NCI-H1048 (cell line): ENCODE results near the gene UVRAG.
"Not testable (repeated sequence)": the region's sequence is repeated elsewhere in the genome, so short reads cannot be mapped to it uniquely, and the experiment has no call there.

Source experiments
- DNase-seq: peaks from one replicate; lab custom pipeline; 2025; lab: John Stamatoyannopoulos, UW

UVRAG gene

GRCh38 chr11:75924966-75925784 is 110.2 kb downstream of the UVRAG start:
- DNase-seq, result no peak

DNA sequence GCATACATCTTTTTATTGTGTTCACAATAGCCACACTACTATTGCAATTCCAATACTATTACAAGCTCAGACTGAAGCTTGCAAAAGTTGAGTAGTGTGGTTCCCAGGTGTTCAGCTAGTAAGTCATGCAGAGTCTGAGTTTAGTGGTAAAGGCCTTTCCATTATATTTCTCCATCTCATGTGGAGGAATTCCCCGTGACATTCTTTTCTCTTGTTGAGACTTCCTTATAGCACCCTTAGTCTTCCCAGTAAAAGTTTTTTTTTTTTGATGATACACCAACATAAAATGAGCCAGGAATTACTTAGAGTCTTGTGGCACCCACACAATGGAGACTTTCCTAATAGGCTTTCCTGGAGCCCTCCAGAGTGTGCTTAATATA is 110.8 kb downstream of the UVRAG start:
- DNase-seq, result no peak

- DNase-seq, result no peak
These were observed 114.7 kb downstream of the UVRAG start for GRCh38 chr11:75929706-75930105.

DNA sequence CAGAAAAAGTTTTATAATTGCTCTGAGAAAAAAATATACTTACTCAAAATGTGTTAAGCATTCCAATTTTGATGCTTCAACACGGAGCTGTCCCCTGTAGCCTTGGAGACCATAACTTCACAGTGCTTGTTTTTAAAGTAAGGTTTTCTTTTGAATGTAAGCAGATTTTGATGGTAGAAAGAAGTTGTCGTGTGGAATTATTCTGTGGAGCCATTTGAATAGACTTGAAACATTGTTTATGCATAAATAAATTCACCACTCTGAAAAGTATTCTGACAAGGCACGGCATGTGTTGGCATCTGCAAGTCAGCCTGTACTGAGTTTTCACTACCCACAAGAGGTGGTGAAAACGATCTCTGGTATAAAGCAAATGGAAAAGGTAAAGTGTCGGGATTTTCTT is 115.5 kb downstream of the UVRAG start:
- no peak for DNase-seq

- DNase-seq, result no peak
These were observed 116.1 kb downstream of the UVRAG start for GRCh38 chr11:75931124-75931523.

DNA sequence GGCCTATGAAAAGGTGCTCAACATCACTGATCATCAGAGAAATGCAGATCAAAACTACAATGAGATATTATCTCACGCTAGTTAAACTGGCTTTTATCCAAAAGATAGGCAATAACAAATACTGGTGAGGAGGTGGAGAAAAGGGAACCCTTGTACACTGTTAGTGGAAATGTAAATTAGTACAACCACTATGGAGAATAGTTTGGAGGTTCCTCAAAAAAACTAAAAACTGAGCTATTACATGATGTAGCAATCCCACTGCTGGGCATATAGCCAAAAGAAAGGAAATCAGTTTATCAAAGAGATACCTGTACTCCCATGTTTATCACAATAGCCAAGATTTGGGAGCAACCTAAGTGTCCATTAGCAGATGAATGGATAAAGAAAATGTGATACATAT is 118.7 kb downstream of the UVRAG start:
- not testable (repeated sequence) for DNase-seq

GRCh38 chr11:75934851-75935250 is 119.8 kb downstream of the UVRAG start:
- DNase-seq, result no peak

DNA sequence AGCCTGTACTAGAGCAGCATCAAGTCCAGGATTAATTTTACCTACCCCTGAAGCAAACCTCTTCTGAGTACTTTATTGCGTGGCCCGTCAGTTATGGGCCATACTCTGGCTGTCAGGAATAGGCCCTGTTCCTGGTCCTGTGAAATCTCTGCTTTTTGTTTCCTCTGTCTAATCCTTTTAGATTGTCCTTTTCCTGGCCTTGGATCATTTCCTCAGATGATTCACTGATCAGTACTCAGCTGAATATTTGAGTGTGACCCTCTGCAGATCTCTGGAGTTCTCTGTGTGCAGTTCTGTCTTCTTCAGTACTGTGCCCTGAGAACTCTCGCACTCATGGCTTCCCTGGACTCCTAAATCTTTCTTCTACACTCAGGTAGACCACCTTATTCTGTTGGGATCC is 123.5 kb downstream of the UVRAG start:
- no peak for DNase-seq

DNA sequence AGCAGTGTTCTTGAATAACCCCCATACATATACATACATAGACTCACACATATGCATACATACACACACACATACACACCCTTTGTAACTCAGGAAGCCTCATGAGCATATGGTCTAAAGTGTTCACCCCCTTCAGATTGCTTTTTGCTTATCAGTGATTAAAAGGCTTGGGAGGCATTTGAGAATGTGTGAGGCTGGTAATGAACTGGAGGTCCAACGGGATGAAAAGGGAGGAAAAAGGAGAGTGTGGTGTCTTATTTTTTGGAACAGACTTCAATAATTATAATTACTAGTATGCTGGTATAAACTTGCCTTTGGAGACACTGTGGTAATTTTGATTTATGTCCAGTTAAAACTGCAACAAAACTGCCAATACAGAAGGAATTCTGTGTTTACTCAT is 124.5 kb downstream of the UVRAG start:
- DNase-seq, result no peak

- DNase-seq, result no peak
These were observed 125.0 kb downstream of the UVRAG start for GRCh38 chr11:75939992-75940391.

GRCh38 chr11:75940911-75941310 is 125.9 kb downstream of the UVRAG start:
- DNase-seq, result no peak

- DNase-seq, result no peak
These were observed 129.5 kb downstream of the UVRAG start for GRCh38 chr11:75944515-75944914.

- DNase-seq, result no peak
These were observed 130.4 kb downstream of the UVRAG start for GRCh38 chr11:75945446-75945845.

- no peak for DNase-seq
These were observed 130.9 kb downstream of the UVRAG start for GRCh38 chr11:75945947-75946346.

GRCh38 chr11:75946531-75947530 is 131.8 kb downstream of the UVRAG start:
- DNase-seq, result no peak

GRCh38 chr11:75949023-75949672 is 134.1 kb downstream of the UVRAG start:
- no peak for DNase-seq

- DNase-seq, result no peak
These were observed 135.1 kb downstream of the UVRAG start for GRCh38 chr11:75950141-75950540.

DNA sequence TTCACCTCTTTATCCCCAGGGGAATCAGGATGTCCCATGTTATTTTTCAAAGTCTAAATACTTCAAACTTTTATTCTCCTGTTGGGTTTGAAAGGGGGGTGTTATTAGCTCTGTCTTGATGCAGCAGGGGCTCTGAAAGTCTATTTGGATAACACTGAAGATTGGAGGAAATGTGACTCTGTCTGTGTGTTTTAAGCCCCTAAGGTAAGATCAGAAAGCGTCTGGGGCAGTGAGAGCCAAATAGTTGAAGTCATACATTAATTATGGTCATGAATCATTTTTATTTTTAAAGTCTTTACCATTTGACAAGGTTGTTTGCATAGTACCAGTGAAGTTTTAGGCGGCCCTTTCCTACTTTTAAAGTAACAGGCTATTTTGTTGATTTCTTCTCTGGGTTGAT is 139.0 kb downstream of the UVRAG start:
- DNase-seq, result no peak

DNA sequence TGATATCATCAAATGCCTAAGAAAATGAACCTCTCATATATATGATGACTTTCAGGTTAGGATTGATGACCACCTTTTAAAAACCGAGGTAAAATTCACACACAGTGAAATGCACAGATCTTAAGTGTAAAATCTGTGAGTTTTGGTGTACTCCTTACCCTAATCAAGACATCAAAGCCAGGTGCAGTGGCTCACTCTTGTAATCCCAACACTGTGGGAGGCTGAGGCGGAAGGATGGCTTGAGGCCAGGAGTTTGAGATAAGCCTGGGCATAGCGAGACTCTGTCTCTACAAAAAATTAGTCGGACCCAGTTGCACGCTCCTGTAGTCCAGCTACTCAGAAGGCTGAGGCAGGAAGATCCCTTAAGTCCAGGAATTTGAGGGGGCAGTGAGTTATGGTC is 140.4 kb downstream of the UVRAG start:
- DNase-seq, result no peak

GRCh38 chr11:75959540-75959939 is 144.5 kb downstream of the UVRAG start:
- no peak for DNase-seq

- no peak for DNase-seq
These were observed 149.1 kb downstream of the UVRAG start for GRCh38 chr11:75964071-75964470.

DNA sequence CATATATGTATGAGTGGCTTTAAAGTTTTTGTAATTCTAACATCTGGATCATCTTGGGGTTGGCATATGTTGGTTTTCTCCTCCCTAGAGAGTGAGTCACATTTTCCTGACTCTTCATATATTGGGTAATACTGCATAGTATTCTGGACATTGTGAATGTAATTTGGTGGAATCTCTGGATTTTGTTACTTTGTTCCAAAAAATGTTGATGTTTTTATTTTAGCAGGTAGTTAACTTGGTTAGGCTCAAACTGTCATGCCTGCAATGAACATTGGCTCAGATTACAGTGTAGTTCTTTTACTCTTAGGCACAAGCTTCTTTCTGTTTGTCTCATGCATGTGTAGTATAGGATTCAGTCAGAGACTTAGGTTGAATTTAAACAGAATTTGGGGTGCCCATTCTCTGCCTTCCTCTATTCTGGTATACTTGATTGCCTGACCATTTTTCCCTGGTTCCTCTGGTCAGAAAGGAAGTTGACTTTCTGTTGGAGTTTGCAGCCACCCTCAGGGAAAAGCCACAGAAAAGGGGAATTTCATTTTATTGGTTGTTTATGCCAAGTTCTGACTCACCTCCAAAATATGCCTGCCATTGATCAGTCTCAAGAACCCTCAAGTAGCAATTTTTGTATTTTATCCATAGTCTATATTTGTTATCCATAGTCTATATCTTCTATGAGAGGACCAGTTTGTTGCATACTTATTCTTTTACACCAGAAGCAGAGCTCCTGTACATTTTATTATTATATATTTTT is 151.7 kb downstream of the UVRAG start:
- no peak for DNase-seq
